ENCODE data around the gene DNAJC7.

DNAJC7 gene

GRCh38 chr17:41975099-41976083 lies 41.8 kb downstream of the DNAJC7 start:
- DNase-seq (ENCODE audit: low read depth): no peak

GRCh38 chr17:41974658-41975057 lies 42.6 kb downstream of the DNAJC7 start:
- DNase-seq (ENCODE audit: low read depth): no peak

- DNase-seq (ENCODE audit: low read depth): no peak
Observed at GRCh38 chr17:41974031-41974430, 43.2 kb downstream of the DNAJC7 start.

- no peak for DNase-seq (ENCODE audit: low read depth)
Observed at GRCh38 chr17:41973408-41973811, 43.8 kb downstream of the DNAJC7 start.

GRCh38 chr17:41972571-41973407 lies 44.5 kb downstream of the DNAJC7 start:
- no peak for DNase-seq (ENCODE audit: low read depth)

- DNase-seq (ENCODE audit: low read depth): no peak
Observed at GRCh38 chr17:41971721-41972523, 45.3 kb downstream of the DNAJC7 start.

- DNase-seq (ENCODE audit: low read depth): no peak
Observed at GRCh38 chr17:41970901-41971331, 46.3 kb downstream of the DNAJC7 start.

GRCh38 chr17:41968676-41969075 lies 48.6 kb downstream of the DNAJC7 start:
- no peak for DNase-seq (ENCODE audit: low read depth)

- no peak for DNase-seq (ENCODE audit: low read depth)
Observed at GRCh38 chr17:41967921-41968578, 49.2 kb downstream of the DNAJC7 start.

GRCh38 chr17:41967141-41967920 lies 49.9 kb downstream of the DNAJC7 start:
- DNase-seq (ENCODE audit: low read depth): peak; percentile 11

GRCh38 chr17:41966463-41967140 lies 50.6 kb downstream of the DNAJC7 start, which contains the start of gene CNP:
Gene CNP (plus strand): TSS chr17:41966795. CDS start chr17:41966885, 90 bp downstream.
- peak; percentile 88 for DNase-seq (ENCODE audit: low read depth)

- peak; percentile 51 for DNase-seq (ENCODE audit: low read depth)
Observed at GRCh38 chr17:41965694-41966462, 51.4 kb downstream of the DNAJC7 start.

- peak; percentile 44 for DNase-seq (ENCODE audit: low read depth)
Observed at GRCh38 chr17:41962768-41963434, 54.3 kb downstream of the DNAJC7 start.

GRCh38 chr17:41962111-41962510 lies 55.1 kb downstream of the DNAJC7 start:
- DNase-seq (ENCODE audit: low read depth): no peak

GRCh38 chr17:41959336-41960095 lies 57.7 kb downstream of the DNAJC7 start:
- DNase-seq (ENCODE audit: low read depth): no peak

- no peak for DNase-seq (ENCODE audit: low read depth)
Observed at GRCh38 chr17:41959030-41959335, 58.3 kb downstream of the DNAJC7 start.

- no peak for DNase-seq (ENCODE audit: low read depth)
Observed at GRCh38 chr17:41957869-41958439, 59.3 kb downstream of the DNAJC7 start.
